Liver (tissue), 9 donors: ENCODE measurements around the gene HDAC5. TPM values are rescaled to one million over a fixed set of nuclear protein-coding genes. Genes with fewer than 3 reads are reported as not detected.

Source experiments
- DNase-seq: peaks from one replicate; pipeline ENCODE4 v3.0.0-alpha.2; 2017; ENCODE audit warnings: low spot score
- H3K27ac ChIP-seq, 2 donors: one replicate each; pipeline ENCODE4 v1.7.0; 2013; ENCODE audit warnings: inconsistent platforms in 2 of 2, low read length in 2 of 2, control low read depth in 1 of 2, low read depth in 1 of 2, mild to moderate bottlenecking in 1 of 2
- H3K27me3 ChIP-seq, 4 donors: one replicate each; pipeline versions ENCODE4 v1.6.1 to v1.7.0; 2013; ENCODE audit warnings: low read length in 3 of 4, inconsistent platforms in 1 of 4, mild to moderate bottlenecking in 1 of 4, moderate library complexity in 1 of 4; ENCODE audit not compliant: control insufficient read depth in 4 of 4, insufficient read depth in 4 of 4
- H3K36me3 ChIP-seq, 4 donors: one replicate each; pipeline versions ENCODE4 v1.6.1 to v1.7.0; 2013; ENCODE audit warnings: low read length in 3 of 4, mild to moderate bottlenecking in 3 of 4, low read depth in 1 of 4, moderate library complexity in 1 of 4; ENCODE audit not compliant: control insufficient read depth in 4 of 4, insufficient read depth in 3 of 4
- H3K4me1 ChIP-seq, 4 donors: one replicate each; pipeline versions ENCODE4 v1.6.1 to v1.7.0; 2013; ENCODE audit warnings: low read length in 3 of 4, mild to moderate bottlenecking in 3 of 4, moderate library complexity in 1 of 4; ENCODE audit not compliant: control insufficient read depth in 4 of 4, insufficient read depth in 4 of 4
- H3K4me3 ChIP-seq, 3 donors: one replicate each; pipeline versions ENCODE4 v1.6.1 to v1.7.0; 2013; ENCODE audit warnings: low read length in 3 of 3, control low read depth in 1 of 3, low read depth in 1 of 3, mild to moderate bottlenecking in 1 of 3
- H3K9ac ChIP-seq, 2 donors: one replicate each; pipeline ENCODE4 v1.7.0; 2013; ENCODE audit warnings: low read length in 2 of 2, mild to moderate bottlenecking in 2 of 2, moderate library complexity in 2 of 2, control low read depth in 1 of 2, low read depth in 1 of 2
- H3K9me3 ChIP-seq, 4 donors: one replicate each; pipeline versions ENCODE4 v1.6.1 to v1.7.0; 2013; ENCODE audit warnings: low read length in 3 of 4; ENCODE audit not compliant: control insufficient read depth in 4 of 4
- EGR1 ChIP-seq, 2 donors: IDR thresholded peaks; 2 replicates each; pipeline ENCODE4 v1.6.1; 2016 to 2018; ENCODE audit warnings: antibody characterized with exemption in 2 of 2, low read depth in 2 of 2
- FOXA1 ChIP-seq: IDR thresholded peaks from 2 replicates; pipeline ENCODE4 v1.6.1; 2016; ENCODE audit warnings: antibody characterized with exemption
- FOXA2 ChIP-seq: IDR thresholded peaks from 2 replicates; pipeline ENCODE4 v1.6.1; 2016; ENCODE audit warnings: antibody characterized with exemption
- GABPA ChIP-seq, 2 donors: IDR thresholded peaks in 1 of 2; conservative IDR thresholded peaks in 1 of 2; 2 replicates each; pipeline ENCODE4 v1.6.1; 2016; ENCODE audit warnings: antibody characterized with exemption in 2 of 2, mild to moderate bottlenecking in 1 of 2, moderate library complexity in 1 of 2
- HNF4A ChIP-seq, 2 donors: conservative IDR thresholded peaks; 2 replicates each; pipeline ENCODE4 v1.6.1; 2016; ENCODE audit warnings: antibody characterized with exemption in 2 of 2, mild to moderate bottlenecking in 2 of 2
- HNF4G ChIP-seq: IDR thresholded peaks from 2 replicates; pipeline ENCODE4 v1.6.1; 2016; ENCODE audit warnings: antibody characterized with exemption
- JUND ChIP-seq, 2 donors: IDR thresholded peaks; 2 replicates each; pipeline ENCODE4 v1.6.1; 2016; ENCODE audit warnings: antibody characterized with exemption in 2 of 2
- NR2F2 ChIP-seq: IDR thresholded peaks from 2 replicates; pipeline ENCODE4 v1.6.1; 2016; ENCODE audit warnings: antibody characterized with exemption
- RAD21 ChIP-seq, 2 donors: IDR thresholded peaks; 2 replicates each; pipeline ENCODE4 v1.6.1; 2016; ENCODE audit warnings: antibody characterized with exemption in 2 of 2, mild to moderate bottlenecking in 2 of 2
- RXRA ChIP-seq, 2 donors: IDR thresholded peaks; 2 replicates each; pipeline ENCODE4 v1.6.1; 2017 to 2018; ENCODE audit warnings: antibody characterized with exemption in 2 of 2, mild to moderate bottlenecking in 1 of 2
- SP1 ChIP-seq: IDR thresholded peaks from 2 replicates; pipeline ENCODE4 v1.6.1; 2018; ENCODE audit warnings: antibody characterized with exemption, mild to moderate bottlenecking
- TAF1 ChIP-seq: conservative IDR thresholded peaks from 2 replicates; pipeline ENCODE4 v1.6.1; 2016; ENCODE audit warnings: antibody characterized with exemption, mild to moderate bottlenecking
- YY1 ChIP-seq: IDR thresholded peaks from 2 replicates; pipeline ENCODE4 v1.6.1; 2016; ENCODE audit warnings: antibody characterized with exemption, mild to moderate bottlenecking
- WGBS: extraction: QIAGEN DNeasy Blood & Tissue Kit; methylation state at CpG from one replicate; pipeline ENCODE4 v1.1.7; 2013; 5-methylcytosine and 5-hydroxymethylcytosine counted together
- polyA plus RNA-seq, 2 donors: library from polyadenylated mRNA; stranded (reverse) in 1 of 2; unstranded in 1 of 2; fragments of 200-250 nt in 1 of 2; fragments of >200 nt in 1 of 2; fragmentation: Nextera tagmentation in 1 of 2; extraction: Ambion mirVana in 1 of 2; gene quantifications; one replicate each; pipeline versions ENCODE4 v1.2.1 to v1.2.3, GENCODE V29; 2013 to 2015
- total RNA-seq, 2 donors: library from RNA; depleted of rRNA; stranded (reverse); fragments of >200 nt; gene quantifications; one replicate each; pipeline ENCODE4 v1.2.3, GENCODE V29; 2014
- TF ChIP-seq, protein P1 (sequence below): IDR thresholded peaks from 2 replicates; pipeline ENCODE4 v1.6.1; 2016; ENCODE audit warnings: antibody characterized with exemption
- TF ChIP-seq, protein P2 (sequence below): IDR thresholded peaks from 2 replicates; pipeline ENCODE4 v1.6.1; 2016; ENCODE audit warnings: antibody characterized with exemption
- TF ChIP-seq, protein P3 (sequence below): IDR thresholded peaks from 2 replicates; pipeline ENCODE4 v1.6.1; 2016; ENCODE audit warnings: antibody characterized with exemption
- TF ChIP-seq, protein P4 (sequence below): fragments of 150-350 bp; IDR thresholded peaks from 2 replicates; pipeline ENCODE4 v1.5.1; 2017; ENCODE audit warnings: improper control_type of control experiment, low read depth, low read length; ENCODE audit not compliant: missing input control
- donor health status: healthy.
- donor health status: healthy.
- donor health status: healthy.
- donor health status: healthy.
- donor health status: healthy.

The HDAC5 gene
- total and polyA plus RNA-seq, 4 donors = 5.8 to 20.3 (median 14.4) TPM

DNA sequence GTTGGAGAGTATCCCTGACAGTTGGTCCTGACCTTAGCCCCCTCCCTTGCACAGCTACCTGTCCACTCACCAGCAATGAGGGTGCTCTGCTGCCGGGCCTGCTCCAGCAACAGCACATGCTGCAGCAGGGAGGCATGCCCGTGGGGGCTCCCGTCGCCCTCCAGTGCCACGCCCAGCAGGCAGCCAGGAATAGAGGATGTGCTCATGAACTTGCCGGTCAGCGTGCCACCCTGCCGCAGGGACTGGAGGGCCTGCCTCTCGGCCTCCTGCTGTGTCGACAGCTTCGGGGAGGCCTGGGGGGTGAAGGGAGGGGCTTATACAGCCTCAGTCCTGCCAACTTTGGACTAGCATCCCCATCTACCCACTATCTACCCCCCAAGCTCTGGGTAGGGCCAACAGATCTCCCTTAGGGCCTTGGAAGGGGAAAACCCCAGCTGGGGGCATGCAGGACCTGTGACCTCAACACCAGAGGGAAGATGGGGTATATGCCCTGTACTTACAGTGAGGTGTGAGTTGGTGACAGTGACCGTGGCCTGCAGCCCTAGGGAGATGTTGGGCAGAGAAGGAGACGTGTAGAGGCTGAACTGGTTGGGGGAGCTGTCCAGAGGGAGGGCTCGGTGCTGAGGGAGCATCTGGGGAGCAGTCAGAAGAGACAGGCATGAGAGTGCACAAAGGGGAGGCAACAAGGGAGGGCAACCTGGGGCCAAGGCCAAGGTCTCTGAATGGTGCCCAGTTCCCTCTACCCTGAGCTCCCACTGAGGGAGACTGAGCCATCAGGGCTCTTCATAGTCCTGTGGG lies 32.0 kb downstream of the HDAC5 start:
- Histone ChIP-seq H3K27ac (no peak overlapping the region), H3K36me3 (peaks cover 13 to 29% (median 18%) of the 10 kb centered on the region in 4 donors), H3K27me3 (no peaks in the 10 kb centered on the region), H3K9ac (no peak overlapping the region), H3K4me1 (peaks cover 0 to 19% (median 8%) of the 10 kb centered on the region in 4 donors), H3K9me3 (no peaks in the 10 kb centered on the region), H3K4me3 (no peak overlapping the region)
- DNase-seq = no peak
- TF ChIP-seq, protein P1, sequence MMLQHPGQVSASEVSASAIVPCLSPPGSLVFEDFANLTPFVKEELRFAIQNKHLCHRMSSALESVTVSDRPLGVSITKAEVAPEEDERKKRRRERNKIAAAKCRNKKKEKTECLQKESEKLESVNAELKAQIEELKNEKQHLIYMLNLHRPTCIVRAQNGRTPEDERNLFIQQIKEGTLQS = no peak
- TF ChIP-seq TAF1 (no peak), RXRA (IDR thresholded peaks at IDR 0.05) (no peak), EGR1 (IDR thresholded peaks at IDR 0.05; ENCODE audit: low read depth in 2 of 2) (no peak), RAD21 (IDR thresholded peaks at IDR 0.05) (no peak)
- TF ChIP-seq, protein P2, sequence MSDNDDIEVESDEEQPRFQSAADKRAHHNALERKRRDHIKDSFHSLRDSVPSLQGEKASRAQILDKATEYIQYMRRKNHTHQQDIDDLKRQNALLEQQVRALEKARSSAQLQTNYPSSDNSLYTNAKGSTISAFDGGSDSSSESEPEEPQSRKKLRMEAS = no peak
- 94% methylated on average over 14 of the region's 14 CpGs for WGBS

DNA sequence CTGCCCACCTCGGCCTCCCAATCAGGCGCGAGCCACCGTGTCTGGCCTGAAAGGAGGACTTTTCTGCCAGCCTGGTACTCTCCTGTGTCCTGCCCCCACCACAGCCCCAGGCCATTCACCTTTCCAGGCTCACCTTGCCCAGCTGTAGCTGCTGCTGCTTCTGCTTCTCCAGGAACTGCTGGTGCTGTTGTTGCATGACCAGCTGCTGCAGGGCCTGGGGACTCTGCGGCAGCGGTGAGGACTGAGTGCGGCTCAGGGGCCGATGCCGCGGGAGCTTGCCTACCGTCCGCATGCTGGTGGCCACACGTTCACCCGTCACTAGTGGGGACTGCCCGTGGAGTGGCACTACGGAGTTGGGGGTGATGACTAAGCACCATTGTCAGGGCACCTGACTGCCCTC lies 35.2 kb downstream of the HDAC5 start:
- Histone ChIP-seq H3K36me3 (peaks cover 13 to 37% (median 25%) of the 10 kb centered on the region in 4 donors), H3K4me3 (no peak overlapping the region), H3K27ac (no peak overlapping the region), H3K9ac (no peak overlapping the region), H3K27me3 (no peaks in the 10 kb centered on the region), H3K9me3 (no peaks in the 10 kb centered on the region), H3K4me1 (peaks cover 0 to 6% (median 0%) of the 10 kb centered on the region in 4 donors)
- 86% methylated on average over 16 of the region's 16 CpGs for WGBS
- DNase-seq = no peak
- no peak for TF ChIP-seq GABPA (IDR thresholded peaks at IDR 0.05 in 1 of 2, conservative IDR thresholded peaks at IDR 0.05 in 1 of 2)

DNA sequence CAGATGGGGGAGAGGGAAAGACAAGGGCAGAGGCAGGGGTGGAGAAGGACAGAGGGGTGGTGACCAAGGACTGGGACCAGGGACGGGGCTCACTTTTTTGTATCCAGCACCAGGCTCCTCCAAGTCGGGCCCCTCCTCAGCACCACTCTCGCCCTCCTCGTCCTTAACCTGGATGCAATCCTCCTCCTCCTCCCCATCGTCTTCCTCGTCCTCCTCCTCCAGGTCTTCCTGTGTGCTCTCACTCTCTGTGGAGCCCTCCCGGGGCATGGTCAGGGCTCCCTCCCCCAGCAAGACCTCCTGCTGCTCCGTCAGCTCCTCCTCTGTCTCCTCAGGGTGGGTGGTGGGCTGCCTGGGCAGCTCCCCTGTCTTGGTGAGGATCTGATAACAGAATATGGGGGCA lies 36.1 kb downstream of the HDAC5 start:
- WGBS = 82% methylated on average over 7 of the region's 8 CpGs
- Histone ChIP-seq H3K4me3 (no peak overlapping the region), H3K4me1 (peaks cover 0 to 6% (median 0%) of the 10 kb centered on the region in 4 donors), H3K9ac (no peak overlapping the region), H3K9me3 (no peaks in the 10 kb centered on the region), H3K27ac (no peak overlapping the region), H3K27me3 (no peaks in the 10 kb centered on the region), H3K36me3 (peaks cover 7 to 38% (median 27%) of the 10 kb centered on the region in 4 donors)
- DNase-seq = no peak
- no peak for TF ChIP-seq TAF1
- TF ChIP-seq, protein P3, sequence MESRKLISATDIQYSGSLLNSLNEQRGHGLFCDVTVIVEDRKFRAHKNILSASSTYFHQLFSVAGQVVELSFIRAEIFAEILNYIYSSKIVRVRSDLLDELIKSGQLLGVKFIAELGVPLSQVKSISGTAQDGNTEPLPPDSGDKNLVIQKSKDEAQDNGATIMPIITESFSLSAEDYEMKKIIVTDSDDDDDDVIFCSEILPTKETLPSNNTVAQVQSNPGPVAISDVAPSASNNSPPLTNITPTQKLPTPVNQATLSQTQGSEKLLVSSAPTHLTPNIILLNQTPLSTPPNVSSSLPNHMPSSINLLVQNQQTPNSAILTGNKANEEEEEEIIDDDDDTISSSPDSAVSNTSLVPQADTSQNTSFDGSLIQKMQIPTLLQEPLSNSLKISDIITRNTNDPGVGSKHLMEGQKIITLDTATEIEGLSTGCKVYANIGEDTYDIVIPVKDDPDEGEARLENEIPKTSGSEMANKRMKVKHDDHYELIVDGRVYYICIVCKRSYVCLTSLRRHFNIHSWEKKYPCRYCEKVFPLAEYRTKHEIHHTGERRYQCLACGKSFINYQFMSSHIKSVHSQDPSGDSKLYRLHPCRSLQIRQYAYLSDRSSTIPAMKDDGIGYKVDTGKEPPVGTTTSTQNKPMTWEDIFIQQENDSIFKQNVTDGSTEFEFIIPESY = no peak
- no peak for TF ChIP-seq HNF4G
- no peak for TF ChIP-seq YY1
- TF ChIP-seq HNF4A (conservative IDR thresholded peaks at IDR 0.05) = no peak
- TF ChIP-seq FOXA2 = no peak
- no peak for TF ChIP-seq RAD21 (IDR thresholded peaks at IDR 0.05)
- TF ChIP-seq FOXA1 = no peak
- TF ChIP-seq, protein P4, sequence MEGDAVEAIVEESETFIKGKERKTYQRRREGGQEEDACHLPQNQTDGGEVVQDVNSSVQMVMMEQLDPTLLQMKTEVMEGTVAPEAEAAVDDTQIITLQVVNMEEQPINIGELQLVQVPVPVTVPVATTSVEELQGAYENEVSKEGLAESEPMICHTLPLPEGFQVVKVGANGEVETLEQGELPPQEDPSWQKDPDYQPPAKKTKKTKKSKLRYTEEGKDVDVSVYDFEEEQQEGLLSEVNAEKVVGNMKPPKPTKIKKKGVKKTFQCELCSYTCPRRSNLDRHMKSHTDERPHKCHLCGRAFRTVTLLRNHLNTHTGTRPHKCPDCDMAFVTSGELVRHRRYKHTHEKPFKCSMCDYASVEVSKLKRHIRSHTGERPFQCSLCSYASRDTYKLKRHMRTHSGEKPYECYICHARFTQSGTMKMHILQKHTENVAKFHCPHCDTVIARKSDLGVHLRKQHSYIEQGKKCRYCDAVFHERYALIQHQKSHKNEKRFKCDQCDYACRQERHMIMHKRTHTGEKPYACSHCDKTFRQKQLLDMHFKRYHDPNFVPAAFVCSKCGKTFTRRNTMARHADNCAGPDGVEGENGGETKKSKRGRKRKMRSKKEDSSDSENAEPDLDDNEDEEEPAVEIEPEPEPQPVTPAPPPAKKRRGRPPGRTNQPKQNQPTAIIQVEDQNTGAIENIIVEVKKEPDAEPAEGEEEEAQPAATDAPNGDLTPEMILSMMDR = no peak
- no peak for TF ChIP-seq GABPA (IDR thresholded peaks at IDR 0.05 in 1 of 2, conservative IDR thresholded peaks at IDR 0.05 in 1 of 2)
- no peak for TF ChIP-seq RXRA (IDR thresholded peaks at IDR 0.05)
- no peak for TF ChIP-seq JUND (IDR thresholded peaks at IDR 0.05)
- TF ChIP-seq EGR1 (IDR thresholded peaks at IDR 0.05; ENCODE audit: low read depth in 2 of 2) = no peak
- no peak for TF ChIP-seq SP1
- no peak for TF ChIP-seq NR2F2
- TF ChIP-seq, protein P2 = no peak
- TF ChIP-seq, protein P1 = no peak
